ENCODE results near the gene LETM1. TPM values are rescaled to one million over a fixed set of nuclear protein-coding genes. Genes with fewer than 3 reads are reported as not detected.

LETM1 gene
- polyA plus RNA-seq, 1 donor (not counting 4 experiments of a cell fraction or from before 2014, with no cell fraction given) = 25.6 TPM

DNA sequence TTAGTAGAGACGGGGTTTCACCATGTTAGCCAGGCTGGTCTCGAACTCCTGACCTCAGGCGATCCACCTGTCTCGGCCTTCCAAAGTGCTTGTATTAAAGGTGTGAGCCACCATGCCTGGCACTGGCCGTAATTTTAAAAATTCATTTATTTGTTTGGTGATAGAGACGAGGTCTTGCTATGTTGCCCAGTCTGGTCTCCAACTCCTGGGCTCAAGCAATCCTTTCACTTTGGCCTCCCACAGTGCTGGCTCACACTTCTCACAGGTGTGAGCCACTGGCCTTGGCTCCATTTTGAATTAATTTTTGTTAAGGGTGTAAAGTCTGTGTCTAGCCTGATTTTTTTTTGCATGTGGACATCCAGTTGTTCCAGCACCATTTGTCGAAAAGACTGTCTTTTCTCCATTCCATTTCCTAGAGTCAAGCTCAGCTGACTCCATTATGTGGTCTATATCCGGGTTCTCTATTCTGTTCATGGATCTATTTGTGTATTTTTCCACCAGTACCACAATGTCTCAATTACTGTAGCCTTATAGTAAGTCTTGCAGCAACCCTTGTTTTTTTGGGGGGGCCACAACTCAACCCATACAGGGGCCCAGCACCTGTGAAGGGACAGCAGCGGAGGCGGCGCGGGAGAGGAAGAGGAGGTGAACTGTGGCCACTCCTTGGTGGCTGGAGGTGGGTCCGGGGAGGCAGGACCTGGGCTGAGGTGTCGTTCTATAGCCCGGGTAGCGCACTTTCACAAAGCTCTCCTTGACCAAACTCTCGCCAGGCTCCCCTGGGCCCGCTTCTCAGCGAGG lies 13.8 kb upstream of the LETM1 start:
- Histone ChIP-seq H3K36me3 (ENCODE audit: control insufficient read depth in 2 of 2, extremely low read depth in 1 of 2, insufficient read depth in 2 of 2, low read length in 2 of 2) (no peaks in the 10 kb centered on the region), H3K27ac (ENCODE audit: control insufficient read depth, insufficient read depth, low read length) (peak overlapping the region; percentile 86), H4K20me1 (ENCODE audit: control insufficient read depth, extremely low read depth, insufficient read depth, low read length) (no peaks in the 10 kb centered on the region), H3K27me3 (ENCODE audit: control insufficient read depth, extremely low read depth, insufficient read depth, low read length) (peaks cover 4% of the 10 kb centered on the region), H2AFZ (ENCODE audit: control insufficient read depth, low read length) (peak overlapping the region; percentile 90), H3K79me2 (ENCODE audit: control insufficient read depth, insufficient read depth, low read length) (peaks cover 29% of the 10 kb centered on the region), H3K9me3 (ENCODE audit: control insufficient read depth, low read depth, low read length) (no peaks in the 10 kb centered on the region), H3K4me1 (ENCODE audit: control insufficient read depth, extremely low read depth, insufficient read depth, low read length) (peaks cover 28% of the 10 kb centered on the region), H3K9ac (ENCODE audit: control insufficient read depth, extremely low read depth, insufficient read depth, low read length) (peak overlapping the region; percentile 86), H3K4me2 (ENCODE audit: control insufficient read depth, extremely low read depth, insufficient read depth, low read depth, low read length) (peak overlapping the region; percentile 93), H3K9me1 (ENCODE audit: control insufficient read depth, extremely low read depth, insufficient read depth, low read length) (no peaks in the 10 kb centered on the region), H3K4me3 (ENCODE audit: control insufficient read depth in 2 of 3, extremely low read depth in 1 of 3, insufficient read depth in 2 of 3, low read depth in 1 of 3, low read length in 3 of 3) (peak overlapping the region; percentile 66 to 75 (median 72))
- dilution Hi-C loops (cut with MboI; ENCODE audit: extremely low pct_ligation_motif_present, low sequenced_read_pairs) = no loop called here
- DNase-seq (ENCODE audit: low read depth, low spot score) (no peak), FAIRE-seq (no peak)
- TF ChIP-seq EZH2 (IDR thresholded peaks at IDR 0.05; ENCODE audit: low read length) = no peak
- TF ChIP-seq, protein P1, sequence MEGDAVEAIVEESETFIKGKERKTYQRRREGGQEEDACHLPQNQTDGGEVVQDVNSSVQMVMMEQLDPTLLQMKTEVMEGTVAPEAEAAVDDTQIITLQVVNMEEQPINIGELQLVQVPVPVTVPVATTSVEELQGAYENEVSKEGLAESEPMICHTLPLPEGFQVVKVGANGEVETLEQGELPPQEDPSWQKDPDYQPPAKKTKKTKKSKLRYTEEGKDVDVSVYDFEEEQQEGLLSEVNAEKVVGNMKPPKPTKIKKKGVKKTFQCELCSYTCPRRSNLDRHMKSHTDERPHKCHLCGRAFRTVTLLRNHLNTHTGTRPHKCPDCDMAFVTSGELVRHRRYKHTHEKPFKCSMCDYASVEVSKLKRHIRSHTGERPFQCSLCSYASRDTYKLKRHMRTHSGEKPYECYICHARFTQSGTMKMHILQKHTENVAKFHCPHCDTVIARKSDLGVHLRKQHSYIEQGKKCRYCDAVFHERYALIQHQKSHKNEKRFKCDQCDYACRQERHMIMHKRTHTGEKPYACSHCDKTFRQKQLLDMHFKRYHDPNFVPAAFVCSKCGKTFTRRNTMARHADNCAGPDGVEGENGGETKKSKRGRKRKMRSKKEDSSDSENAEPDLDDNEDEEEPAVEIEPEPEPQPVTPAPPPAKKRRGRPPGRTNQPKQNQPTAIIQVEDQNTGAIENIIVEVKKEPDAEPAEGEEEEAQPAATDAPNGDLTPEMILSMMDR (optimal IDR thresholded peaks at IDR 0.05 in 1 of 3, IDR thresholded peaks at IDR 0.05 in 1 of 3, conservative IDR thresholded peaks at IDR 0.05 in 1 of 3; ENCODE audit: extremely low read depth in 1 of 3, insufficient read depth in 2 of 3, low read length in 3 of 3) = no peak

DNA sequence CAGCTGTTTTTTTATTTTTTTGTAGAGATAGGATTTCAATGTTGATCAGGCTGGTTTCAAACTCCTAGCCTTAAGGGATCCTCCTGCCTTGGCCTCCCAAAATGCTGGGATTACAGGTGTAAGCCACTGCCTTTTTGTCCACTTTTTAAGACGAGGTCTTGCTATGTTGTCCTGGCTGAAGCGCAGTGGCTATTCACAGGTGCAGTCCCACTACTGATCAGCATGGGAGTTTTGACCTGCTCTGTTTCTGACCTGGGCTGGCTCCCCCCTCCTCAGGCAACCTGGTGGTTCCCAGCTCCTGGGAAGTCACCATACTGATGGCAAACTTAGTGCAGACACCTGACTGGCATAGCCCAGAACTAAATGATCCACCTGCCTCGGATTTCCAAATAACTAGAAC lies 13.0 kb upstream of the LETM1 start:
- Histone ChIP-seq H3K4me2 (ENCODE audit: control insufficient read depth, extremely low read depth, insufficient read depth, low read depth, low read length) (no peak overlapping the region), H3K27me3 (ENCODE audit: control insufficient read depth, extremely low read depth, insufficient read depth, low read length) (peaks cover 4% of the 10 kb centered on the region), H3K4me3 (ENCODE audit: control insufficient read depth in 2 of 3, extremely low read depth in 1 of 3, insufficient read depth in 2 of 3, low read depth in 1 of 3, low read length in 3 of 3) (no peak overlapping the region), H3K36me3 (ENCODE audit: control insufficient read depth in 2 of 2, extremely low read depth in 1 of 2, insufficient read depth in 2 of 2, low read length in 2 of 2) (no peaks in the 10 kb centered on the region), H3K4me1 (ENCODE audit: control insufficient read depth, extremely low read depth, insufficient read depth, low read length) (peaks cover 23% of the 10 kb centered on the region), H3K9me3 (ENCODE audit: control insufficient read depth, low read depth, low read length) (no peaks in the 10 kb centered on the region), H4K20me1 (ENCODE audit: control insufficient read depth, extremely low read depth, insufficient read depth, low read length) (no peaks in the 10 kb centered on the region), H3K79me2 (ENCODE audit: control insufficient read depth, insufficient read depth, low read length) (peaks cover 21% of the 10 kb centered on the region), H2AFZ (ENCODE audit: control insufficient read depth, low read length) (no peak overlapping the region), H3K27ac (ENCODE audit: control insufficient read depth, insufficient read depth, low read length) (no peak overlapping the region), H3K9ac (ENCODE audit: control insufficient read depth, extremely low read depth, insufficient read depth, low read length) (no peak overlapping the region), H3K9me1 (ENCODE audit: control insufficient read depth, extremely low read depth, insufficient read depth, low read length) (no peaks in the 10 kb centered on the region)
- dilution Hi-C loops (cut with MboI; ENCODE audit: extremely low pct_ligation_motif_present, low sequenced_read_pairs) = no loop called here
- TF ChIP-seq EZH2 (IDR thresholded peaks at IDR 0.05; ENCODE audit: low read length) = no peak
- TF ChIP-seq, protein P1 (optimal IDR thresholded peaks at IDR 0.05 in 1 of 3, IDR thresholded peaks at IDR 0.05 in 1 of 3, conservative IDR thresholded peaks at IDR 0.05 in 1 of 3; ENCODE audit: extremely low read depth in 1 of 3, insufficient read depth in 2 of 3, low read length in 3 of 3) = no peak
- FAIRE-seq (no peak), DNase-seq (ENCODE audit: low read depth, low spot score) (no peak)

Measured in keratinocyte (primary cell).